GM21825 (cell line): ENCODE measurements around the gene GOLGA6L10.
"Not testable (repeated sequence)": the region's sequence is repeated elsewhere in the genome, so short reads cannot be mapped to it uniquely, and the experiment has no call there.

Experiments
- ATAC-seq: cut with Tn5 transposase; IDR thresholded peaks from one replicate; pipeline ENCODE4 v1.9.1; 2021; ENCODE audit warnings: mild to moderate bottlenecking, moderate library complexity; ENCODE audit not compliant: unreplicated experiment

GOLGA6L10 gene

DNA sequence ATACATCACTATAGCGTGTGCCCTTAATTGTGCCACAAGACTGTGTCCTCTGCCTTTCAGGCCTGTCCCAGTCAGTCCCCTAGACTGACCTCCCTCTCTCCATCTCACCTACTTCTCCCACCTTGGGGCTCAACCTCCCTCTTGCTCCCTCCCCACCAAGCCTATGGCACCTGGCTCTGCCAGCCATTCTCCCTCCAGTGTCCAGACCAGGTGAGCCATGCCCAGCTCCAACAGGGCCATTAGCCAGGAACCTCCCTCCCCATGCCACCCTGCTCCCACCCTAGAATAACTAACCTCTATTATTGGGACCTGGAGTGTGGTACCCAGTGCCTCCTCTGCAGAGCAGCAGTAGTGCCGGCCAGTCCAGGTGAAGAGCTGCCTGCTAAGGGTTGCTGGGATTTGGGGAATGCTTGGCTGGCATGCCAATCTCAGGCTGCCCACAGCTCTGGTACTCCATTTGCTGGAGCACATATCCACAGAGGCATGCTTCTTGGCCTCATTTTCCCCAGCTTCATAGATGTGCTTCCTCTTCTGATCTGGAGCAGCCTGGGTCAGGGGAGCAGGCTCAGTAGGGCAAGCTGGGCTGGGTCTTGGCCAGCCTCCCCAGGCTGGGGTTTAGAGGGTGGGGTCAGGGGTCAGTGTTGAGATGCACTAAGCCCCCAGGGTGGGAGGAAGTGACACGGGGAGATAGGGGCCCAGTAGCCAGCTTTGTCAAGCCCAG, 47.8 kb downstream of the GOLGA6L10 start:
- ATAC-seq = no peak

DNA sequence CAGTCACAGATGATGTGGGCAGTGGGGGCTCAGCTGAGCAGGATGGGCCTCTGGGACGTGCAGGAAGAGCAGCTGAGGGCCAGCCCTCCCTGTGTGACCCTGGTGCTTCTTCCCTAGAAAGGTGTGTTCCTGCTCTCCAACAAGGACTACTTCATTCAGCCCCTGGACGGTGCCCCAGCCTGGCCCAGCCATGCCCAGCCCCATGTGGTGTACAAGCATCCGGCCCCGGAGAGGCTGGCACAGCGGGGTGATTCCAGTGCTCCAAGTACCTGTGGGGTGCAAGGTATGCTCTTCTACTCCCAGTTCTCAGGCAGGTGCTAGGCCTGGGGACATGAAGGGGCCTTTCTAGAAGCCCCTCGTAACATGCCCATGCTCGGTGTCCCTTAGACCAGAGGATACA, 48.4 kb downstream of the GOLGA6L10 start:
- ATAC-seq = no peak

DNA sequence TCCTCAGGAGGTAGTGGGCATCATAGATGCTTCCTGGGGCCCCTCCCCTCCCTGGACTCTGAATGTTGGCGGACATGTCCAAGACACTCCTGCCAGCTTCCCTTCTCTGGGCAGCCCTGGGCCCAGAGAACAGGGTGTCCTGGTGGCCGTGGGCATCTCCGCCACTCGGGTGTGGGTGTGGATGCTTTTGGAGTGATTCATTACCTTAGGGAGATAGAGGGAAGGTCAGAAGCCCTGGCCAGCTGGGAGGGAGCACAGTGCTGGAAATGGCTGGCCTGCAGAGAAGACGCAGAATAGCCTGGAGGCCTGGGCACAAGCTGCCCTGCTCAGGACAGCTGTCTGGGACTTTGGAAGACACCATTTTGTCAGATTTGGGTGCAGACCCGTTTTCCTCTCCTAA, 48.9 kb downstream of the GOLGA6L10 start:
- ATAC-seq = not testable (repeated sequence)

DNA sequence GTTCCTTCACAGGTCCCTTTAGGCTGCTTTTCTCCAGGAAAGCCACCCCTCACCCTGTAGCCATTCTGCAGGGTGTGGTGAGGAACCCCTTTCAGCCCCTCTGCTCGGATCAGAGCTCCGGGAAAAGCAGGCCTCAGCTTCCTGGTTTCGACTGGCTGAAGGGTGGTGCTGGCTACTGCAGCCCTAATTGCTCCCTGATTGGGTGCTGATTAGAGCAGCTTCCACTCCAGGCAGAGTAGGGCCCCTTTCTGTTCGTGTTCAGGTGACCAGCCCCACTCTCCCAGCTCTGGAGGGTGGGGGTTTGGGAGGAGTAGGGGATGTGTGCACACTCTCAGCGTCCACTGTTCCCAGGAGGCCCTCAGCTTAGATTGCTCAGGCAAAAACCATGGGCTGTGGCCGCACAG, 49.8 kb downstream of the GOLGA6L10 start:
- not testable (repeated sequence) for ATAC-seq

DNA sequence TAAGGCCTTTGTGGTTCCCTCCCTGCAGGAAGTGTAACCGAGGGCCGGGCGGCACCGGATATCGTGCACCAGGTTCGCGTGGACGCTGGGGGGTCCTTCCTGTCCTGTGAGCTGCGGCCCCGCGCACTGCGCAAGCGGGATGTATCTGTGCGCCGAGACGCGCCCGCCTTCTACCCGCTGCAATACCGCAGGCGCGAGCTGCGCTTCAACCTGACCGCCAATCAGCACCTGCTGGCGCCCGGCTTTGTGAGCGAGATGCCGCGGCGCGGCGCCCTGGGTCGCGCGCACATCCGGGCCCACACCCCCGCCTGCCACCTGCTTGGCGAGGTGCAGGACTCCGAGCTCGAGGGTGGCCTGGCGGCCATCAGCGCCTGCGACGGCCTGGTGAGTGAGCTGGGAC, 50.8 kb downstream of the GOLGA6L10 start:
- no peak for ATAC-seq

DNA sequence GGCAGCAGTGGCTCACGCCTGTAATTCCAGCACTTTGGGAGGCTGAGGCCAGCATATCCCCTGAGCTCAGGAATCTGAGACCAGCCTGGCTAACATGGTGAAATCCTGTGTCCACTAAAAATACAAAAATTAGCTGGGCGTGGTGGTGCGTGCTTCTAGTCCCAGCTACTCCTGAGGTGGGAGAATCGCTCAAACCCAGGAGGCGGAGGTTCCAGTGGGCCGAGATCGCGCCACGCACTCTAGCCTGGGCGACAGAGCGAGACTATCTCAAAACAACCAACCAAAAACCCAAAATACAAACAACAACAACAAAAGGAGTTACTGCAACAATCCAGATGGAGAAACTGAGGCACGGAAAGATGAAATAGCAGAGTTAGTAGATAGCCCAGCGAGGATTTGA, 51.2 kb downstream of the GOLGA6L10 start:
- ATAC-seq = no peak

DNA sequence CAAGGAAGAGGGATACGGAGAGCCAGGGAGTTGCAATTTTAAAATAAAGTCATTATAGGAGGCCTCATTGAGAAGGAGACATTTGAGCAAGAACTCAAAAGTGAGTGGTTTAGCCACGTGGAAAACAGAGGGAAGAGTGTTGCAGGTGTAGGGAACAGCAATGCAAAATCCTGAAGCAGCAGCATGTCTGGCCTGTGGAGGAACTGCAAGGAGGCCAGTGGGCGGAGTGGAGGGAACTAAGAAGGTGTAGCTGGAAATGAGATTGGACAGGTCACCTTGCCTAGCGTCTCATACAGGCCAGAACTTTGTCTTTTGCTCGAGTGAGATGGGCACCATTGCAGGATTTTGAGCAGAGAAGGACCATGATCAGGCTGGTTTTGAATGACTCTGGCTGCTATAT, 51.7 kb downstream of the GOLGA6L10 start:
- no peak for ATAC-seq

DNA sequence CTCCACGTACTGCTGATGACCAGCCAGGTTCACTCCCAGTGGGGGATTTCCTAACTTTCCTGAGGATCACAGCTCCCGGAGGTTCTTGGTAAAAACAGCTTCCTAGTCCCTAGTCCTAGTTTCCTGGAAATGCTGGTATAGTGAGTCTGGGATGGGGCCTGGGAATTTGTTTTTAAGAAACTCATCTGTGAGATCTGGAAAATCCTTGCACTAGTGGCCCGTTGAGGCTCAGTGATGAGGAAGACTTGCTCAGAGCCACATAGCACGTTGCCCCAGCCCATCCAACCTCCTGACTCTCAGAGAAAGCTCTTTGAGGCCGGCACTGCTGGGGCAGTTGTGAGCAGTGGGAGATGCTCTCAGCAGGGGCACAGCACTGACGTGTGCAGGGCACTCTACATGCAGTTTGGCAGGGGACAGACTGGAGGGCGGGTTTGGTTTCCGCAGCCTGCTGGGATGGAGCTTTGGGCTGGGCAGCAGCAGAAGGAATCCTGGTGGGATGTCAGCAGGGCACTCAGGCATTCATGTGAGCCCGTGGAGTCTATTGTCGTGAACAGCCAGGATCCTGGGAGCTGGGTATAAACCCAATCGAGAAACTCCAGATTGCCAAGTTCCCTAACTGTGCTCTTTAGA, 55.1 kb downstream of the GOLGA6L10 start:
- ATAC-seq = no peak

DNA sequence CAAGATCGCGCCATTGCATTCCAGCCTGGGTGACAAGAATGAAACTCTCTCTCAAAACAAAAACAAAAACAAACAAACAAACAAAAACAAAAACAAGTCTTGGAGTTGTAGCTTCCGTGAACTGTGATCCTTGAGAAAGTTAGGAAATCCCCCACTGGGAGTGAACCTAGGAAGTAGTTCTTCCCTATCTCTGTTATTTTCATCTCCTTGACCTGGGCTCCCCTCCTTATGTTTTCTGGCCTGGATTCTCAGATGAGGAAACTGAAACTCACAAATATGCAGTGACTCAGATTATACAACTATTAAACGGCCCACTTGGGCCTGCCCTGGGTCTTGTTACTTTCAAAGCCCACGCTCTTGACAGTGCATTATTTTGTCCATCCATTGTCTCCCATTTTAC, 57.0 kb downstream of the GOLGA6L10 start:
- no peak for ATAC-seq
